ENCODE data around the gene NFE2L2.
A peak's percentile ranks its signal among the peaks of the same experiment; 100 is the strongest.

DNA sequence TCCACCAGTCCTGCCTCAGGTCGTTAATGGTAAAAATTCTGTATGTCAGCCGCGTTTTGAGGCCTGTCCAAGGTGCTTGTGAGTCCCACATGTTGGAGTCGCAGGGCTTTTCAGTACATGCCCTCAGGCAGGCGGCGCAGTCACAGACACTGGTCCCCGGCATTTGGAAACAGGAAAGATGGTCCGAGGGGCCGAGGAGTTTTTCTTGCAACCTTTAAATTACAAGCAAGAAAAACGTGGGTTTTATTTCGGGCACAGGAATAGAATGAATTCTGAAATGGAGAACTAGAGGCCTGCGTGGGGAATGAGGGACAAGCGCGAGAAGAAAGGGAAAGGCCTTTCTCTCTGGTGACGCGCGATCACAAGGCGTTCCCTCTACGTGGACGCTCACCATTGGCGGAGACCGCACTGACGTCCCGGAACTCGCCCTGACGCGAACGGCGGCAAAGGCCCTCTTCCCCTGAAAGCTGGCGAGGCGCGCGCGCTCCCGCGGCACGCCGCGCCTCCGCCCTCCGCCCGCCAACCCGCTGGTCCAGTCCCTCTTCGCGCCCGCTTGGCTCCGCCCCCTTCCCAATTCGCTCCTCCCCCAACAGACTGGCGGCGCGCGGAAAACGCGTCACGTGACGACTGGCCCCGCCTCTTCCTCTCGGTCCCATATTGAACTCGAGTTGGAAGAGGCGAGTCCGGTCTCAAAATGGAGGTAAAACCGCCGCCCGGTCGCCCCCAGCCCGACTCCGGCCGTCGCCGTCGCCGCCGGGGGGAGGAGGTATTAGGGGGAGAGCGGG, 52.2 kb downstream of the NFE2L2 start, which contains the start of gene HNRNPA3:
- TF ChIP-seq CTCF (IDR thresholded peaks at IDR 0.05) (no peak), NR2C2 (CRISPR knock-in tag; IDR thresholded peaks at IDR 0.05) (no peak), SOX15 (CRISPR knock-in tag; IDR thresholded peaks at IDR 0.05) (no peak), FOXP1 (CRISPR knock-in tag; IDR thresholded peaks at IDR 0.05; ENCODE audit: borderline replicate concordance) (no peak), USF2 (CRISPR knock-in tag; IDR thresholded peaks at IDR 0.05) (peak; percentile 94), IRF2 (CRISPR knock-in tag; IDR thresholded peaks at IDR 0.05; ENCODE audit: borderline replicate concordance, low read depth) (no peak), ELF4 (CRISPR knock-in tag; IDR thresholded peaks at IDR 0.05; ENCODE audit: low read depth) (no peak), TCF7 (CRISPR knock-in tag; IDR thresholded peaks at IDR 0.05; ENCODE audit: low read depth) (no peak), RELA (CRISPR knock-in tag; IDR thresholded peaks at IDR 0.05; ENCODE audit: borderline replicate concordance) (no peak), ZNF423 (CRISPR knock-in tag; IDR thresholded peaks at IDR 0.05) (no peak), NFE2L1 (CRISPR knock-in tag; IDR thresholded peaks at IDR 0.05) (no peak), E2F1 (CRISPR knock-in tag; IDR thresholded peaks at IDR 0.05) (peak; percentile 66; the same call in 1 of the 2 replicates), CREM (CRISPR knock-in tag; IDR thresholded peaks at IDR 0.05) (peak; percentile 91)
- TF ChIP-seq, protein P1, sequence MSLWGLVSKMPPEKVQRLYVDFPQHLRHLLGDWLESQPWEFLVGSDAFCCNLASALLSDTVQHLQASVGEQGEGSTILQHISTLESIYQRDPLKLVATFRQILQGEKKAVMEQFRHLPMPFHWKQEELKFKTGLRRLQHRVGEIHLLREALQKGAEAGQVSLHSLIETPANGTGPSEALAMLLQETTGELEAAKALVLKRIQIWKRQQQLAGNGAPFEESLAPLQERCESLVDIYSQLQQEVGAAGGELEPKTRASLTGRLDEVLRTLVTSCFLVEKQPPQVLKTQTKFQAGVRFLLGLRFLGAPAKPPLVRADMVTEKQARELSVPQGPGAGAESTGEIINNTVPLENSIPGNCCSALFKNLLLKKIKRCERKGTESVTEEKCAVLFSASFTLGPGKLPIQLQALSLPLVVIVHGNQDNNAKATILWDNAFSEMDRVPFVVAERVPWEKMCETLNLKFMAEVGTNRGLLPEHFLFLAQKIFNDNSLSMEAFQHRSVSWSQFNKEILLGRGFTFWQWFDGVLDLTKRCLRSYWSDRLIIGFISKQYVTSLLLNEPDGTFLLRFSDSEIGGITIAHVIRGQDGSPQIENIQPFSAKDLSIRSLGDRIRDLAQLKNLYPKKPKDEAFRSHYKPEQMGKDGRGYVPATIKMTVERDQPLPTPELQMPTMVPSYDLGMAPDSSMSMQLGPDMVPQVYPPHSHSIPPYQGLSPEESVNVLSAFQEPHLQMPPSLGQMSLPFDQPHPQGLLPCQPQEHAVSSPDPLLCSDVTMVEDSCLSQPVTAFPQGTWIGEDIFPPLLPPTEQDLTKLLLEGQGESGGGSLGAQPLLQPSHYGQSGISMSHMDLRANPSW (CRISPR knock-in tag; conservative IDR thresholded peaks at IDR 0.05; ENCODE audit: low read depth) = no peak
